Endothelial cell (in vitro differentiated cells): ENCODE measurements around the gene GALNT18. TPM values are rescaled to one million over a fixed set of nuclear protein-coding genes. Genes with fewer than 3 reads are reported as not detected.
A peak's percentile ranks its signal among the peaks of the same experiment; 100 is the strongest.

Experiments
- DNase-seq: peaks from one replicate; pipeline ENCODE4 v3.0.0; 2021; ENCODE audit warnings: low spot score
- H3K27ac Mint-ChIP-seq: one replicate; pipeline ENCODE4 v1.8.0; 2021; ENCODE audit warnings: mixed read lengths, inconsistent platforms; ENCODE audit not compliant: unreplicated experiment
- H3K27me3 Mint-ChIP-seq: one replicate; pipeline ENCODE4 v1.8.0; 2021; ENCODE audit warnings: mild to moderate bottlenecking, moderate library complexity, mixed read lengths, inconsistent platforms; ENCODE audit not compliant: unreplicated experiment
- H3K36me3 Mint-ChIP-seq: one replicate; pipeline ENCODE4 v1.8.0; 2021; ENCODE audit warnings: mild to moderate bottlenecking, low read depth, mixed read lengths, inconsistent platforms; ENCODE audit not compliant: unreplicated experiment
- H3K4me1 Mint-ChIP-seq: one replicate; pipeline ENCODE4 v1.8.0; 2021; ENCODE audit warnings: mild to moderate bottlenecking, mixed read lengths, inconsistent platforms; ENCODE audit not compliant: unreplicated experiment
- H3K4me3 Mint-ChIP-seq: one replicate; pipeline ENCODE4 v1.8.0; 2021; ENCODE audit warnings: mild to moderate bottlenecking, mixed read lengths, inconsistent platforms; ENCODE audit not compliant: unreplicated experiment
- H3K9me3 Mint-ChIP-seq: one replicate; pipeline ENCODE4 v1.8.0; 2021; ENCODE audit warnings: mixed read lengths, inconsistent platforms; ENCODE audit not compliant: unreplicated experiment
- CTCF ChIP-seq: fragments of 200-600 bp; sonication (generic); IDR thresholded peaks from one replicate; pipeline ENCODE4 v1.5.0; 2021; ENCODE audit warnings: antibody characterized with exemption; ENCODE audit not compliant: unreplicated experiment
- total RNA-seq: library from RNA; stranded (reverse); fragmentation: NEBNext Ultra II Directional; extraction: Animal tissue kit (Norgen Biotek cat#: 25700); gene quantifications from one replicate; pipeline ENCODE4 v1.2.1, GENCODE V29; 2021; ENCODE audit not compliant: unreplicated experiment

The GALNT18 gene
- total RNA-seq, 1 donor from 2014 or later: 87.6 TPM

- Mint-ChIP-seq H3K36me3 (peaks cover 21% of the 10 kb centered on the region), H3K4me3 (no peak overlapping the region)
- TF ChIP-seq CTCF: no peak
Observed at GRCh38 chr11:11436715-11437313, 185.0 kb downstream of the GALNT18 start.

GRCh38 chr11:11435635-11436034 lies 186.2 kb downstream of the GALNT18 start:
- no peaks in the 10 kb centered on the region for H3K9me3 Mint-ChIP-seq
- H3K4me3 Mint-ChIP-seq: no peak overlapping the region
- peaks cover 10% of the 10 kb centered on the region for H3K4me1 Mint-ChIP-seq
- peaks cover 8% of the 10 kb centered on the region for H3K27me3 Mint-ChIP-seq
- DNase-seq: no peak
- H3K27ac Mint-ChIP-seq: peak overlapping the region; percentile 15
- no peak for TF ChIP-seq CTCF
- peaks cover 30% of the 10 kb centered on the region for H3K36me3 Mint-ChIP-seq

More at GRCh38 chr11:11436715-11437313, 185.0 kb downstream of the GALNT18 start:
- Mint-ChIP-seq H3K27ac (no peak overlapping the region), H3K9me3 (no peaks in the 10 kb centered on the region), H3K27me3 (peaks cover 8% of the 10 kb centered on the region), H3K4me1 (peaks cover 16% of the 10 kb centered on the region)
- DNase-seq: no peak

- H3K27me3 Mint-ChIP-seq: peaks cover 7% of the 10 kb centered on the region
- H3K4me3 Mint-ChIP-seq: no peak overlapping the region
- peaks cover 5% of the 10 kb centered on the region for H3K4me1 Mint-ChIP-seq
- H3K9me3 Mint-ChIP-seq: no peaks in the 10 kb centered on the region
- H3K27ac Mint-ChIP-seq: no peak overlapping the region
- DNase-seq: no peak
- no peak for TF ChIP-seq CTCF
- H3K36me3 Mint-ChIP-seq: peaks cover 41% of the 10 kb centered on the region
Observed at GRCh38 chr11:11433960-11434359, 187.8 kb downstream of the GALNT18 start.

GRCh38 chr11:11432621-11433319 lies 189.0 kb downstream of the GALNT18 start:
- Mint-ChIP-seq H3K4me3 (peak overlapping the region; percentile 65), H3K27me3 (peaks cover 9% of the 10 kb centered on the region), H3K27ac (no peak overlapping the region), H3K4me1 (peaks cover 7% of the 10 kb centered on the region), H3K36me3 (peaks cover 38% of the 10 kb centered on the region), H3K9me3 (no peaks in the 10 kb centered on the region)
- no peak for TF ChIP-seq CTCF
- no peak for DNase-seq

GRCh38 chr11:11430431-11430830 lies 191.4 kb downstream of the GALNT18 start:
- Mint-ChIP-seq H3K9me3 (no peaks in the 10 kb centered on the region), H3K4me3 (peak overlapping the region; percentile 6), H3K27ac (no peak overlapping the region), H3K27me3 (peaks cover 7% of the 10 kb centered on the region), H3K4me1 (peaks cover 21% of the 10 kb centered on the region), H3K36me3 (peaks cover 36% of the 10 kb centered on the region)
- TF ChIP-seq CTCF: no peak
- DNase-seq: no peak
